HG03469 (cell line): Measurements from ENCODE around the gene NES.

Experiments used
- ATAC-seq: cut with Tn5 transposase; IDR thresholded peaks from one replicate; pipeline ENCODE4 v1.9.1; 2021; ENCODE audit warnings: mild to moderate bottlenecking, moderate library complexity, moderate number of reproducible peaks; ENCODE audit not compliant: unreplicated experiment

The NES gene, protein sequence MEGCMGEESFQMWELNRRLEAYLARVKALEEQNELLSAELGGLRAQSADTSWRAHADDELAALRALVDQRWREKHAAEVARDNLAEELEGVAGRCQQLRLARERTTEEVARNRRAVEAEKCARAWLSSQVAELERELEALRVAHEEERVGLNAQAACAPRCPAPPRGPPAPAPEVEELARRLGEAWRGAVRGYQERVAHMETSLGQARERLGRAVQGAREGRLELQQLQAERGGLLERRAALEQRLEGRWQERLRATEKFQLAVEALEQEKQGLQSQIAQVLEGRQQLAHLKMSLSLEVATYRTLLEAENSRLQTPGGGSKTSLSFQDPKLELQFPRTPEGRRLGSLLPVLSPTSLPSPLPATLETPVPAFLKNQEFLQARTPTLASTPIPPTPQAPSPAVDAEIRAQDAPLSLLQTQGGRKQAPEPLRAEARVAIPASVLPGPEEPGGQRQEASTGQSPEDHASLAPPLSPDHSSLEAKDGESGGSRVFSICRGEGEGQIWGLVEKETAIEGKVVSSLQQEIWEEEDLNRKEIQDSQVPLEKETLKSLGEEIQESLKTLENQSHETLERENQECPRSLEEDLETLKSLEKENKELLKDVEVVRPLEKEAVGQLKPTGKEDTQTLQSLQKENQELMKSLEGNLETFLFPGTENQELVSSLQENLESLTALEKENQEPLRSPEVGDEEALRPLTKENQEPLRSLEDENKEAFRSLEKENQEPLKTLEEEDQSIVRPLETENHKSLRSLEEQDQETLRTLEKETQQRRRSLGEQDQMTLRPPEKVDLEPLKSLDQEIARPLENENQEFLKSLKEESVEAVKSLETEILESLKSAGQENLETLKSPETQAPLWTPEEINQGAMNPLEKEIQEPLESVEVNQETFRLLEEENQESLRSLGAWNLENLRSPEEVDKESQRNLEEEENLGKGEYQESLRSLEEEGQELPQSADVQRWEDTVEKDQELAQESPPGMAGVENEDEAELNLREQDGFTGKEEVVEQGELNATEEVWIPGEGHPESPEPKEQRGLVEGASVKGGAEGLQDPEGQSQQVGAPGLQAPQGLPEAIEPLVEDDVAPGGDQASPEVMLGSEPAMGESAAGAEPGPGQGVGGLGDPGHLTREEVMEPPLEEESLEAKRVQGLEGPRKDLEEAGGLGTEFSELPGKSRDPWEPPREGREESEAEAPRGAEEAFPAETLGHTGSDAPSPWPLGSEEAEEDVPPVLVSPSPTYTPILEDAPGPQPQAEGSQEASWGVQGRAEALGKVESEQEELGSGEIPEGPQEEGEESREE (N-terminal part only)

DNA sequence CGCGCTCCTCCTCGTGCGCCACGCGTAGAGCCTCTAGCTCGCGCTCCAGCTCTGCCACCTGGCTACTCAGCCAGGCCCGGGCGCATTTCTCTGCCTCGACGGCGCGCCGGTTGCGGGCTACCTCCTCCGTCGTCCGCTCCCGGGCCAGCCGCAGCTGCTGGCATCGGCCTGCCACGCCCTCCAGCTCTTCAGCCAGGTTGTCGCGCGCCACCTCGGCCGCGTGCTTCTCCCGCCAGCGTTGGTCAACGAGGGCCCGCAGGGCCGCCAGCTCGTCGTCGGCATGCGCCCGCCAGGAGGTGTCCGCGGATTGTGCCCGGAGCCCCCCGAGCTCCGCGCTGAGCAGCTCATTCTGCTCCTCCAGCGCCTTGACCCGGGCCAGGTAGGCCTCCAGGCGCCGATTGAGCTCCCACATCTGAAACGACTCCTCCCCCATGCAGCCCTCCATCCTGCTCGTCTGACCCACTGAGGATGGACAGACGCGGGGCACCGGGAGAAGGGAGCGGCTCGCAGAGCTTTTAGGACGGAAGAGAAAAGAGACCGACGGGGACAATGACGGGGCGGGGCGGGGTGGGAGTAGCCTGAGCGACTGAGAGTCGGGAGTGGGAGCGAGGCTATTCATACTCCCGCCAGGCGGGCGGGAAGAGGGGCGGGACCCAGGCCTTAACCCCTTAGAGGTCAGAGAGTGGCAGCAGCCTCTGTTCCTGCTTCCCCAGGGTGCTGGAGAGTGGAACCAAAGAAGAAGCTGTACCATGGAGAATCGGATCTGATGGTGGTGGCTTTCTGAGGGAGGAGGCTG lies at the start of gene NES:
NES (minus strand) TSS at position 588 of the 796 bp plus-strand sequence; CDS start at position 445, 143 bp downstream.
- no peak for ATAC-seq

DNA sequence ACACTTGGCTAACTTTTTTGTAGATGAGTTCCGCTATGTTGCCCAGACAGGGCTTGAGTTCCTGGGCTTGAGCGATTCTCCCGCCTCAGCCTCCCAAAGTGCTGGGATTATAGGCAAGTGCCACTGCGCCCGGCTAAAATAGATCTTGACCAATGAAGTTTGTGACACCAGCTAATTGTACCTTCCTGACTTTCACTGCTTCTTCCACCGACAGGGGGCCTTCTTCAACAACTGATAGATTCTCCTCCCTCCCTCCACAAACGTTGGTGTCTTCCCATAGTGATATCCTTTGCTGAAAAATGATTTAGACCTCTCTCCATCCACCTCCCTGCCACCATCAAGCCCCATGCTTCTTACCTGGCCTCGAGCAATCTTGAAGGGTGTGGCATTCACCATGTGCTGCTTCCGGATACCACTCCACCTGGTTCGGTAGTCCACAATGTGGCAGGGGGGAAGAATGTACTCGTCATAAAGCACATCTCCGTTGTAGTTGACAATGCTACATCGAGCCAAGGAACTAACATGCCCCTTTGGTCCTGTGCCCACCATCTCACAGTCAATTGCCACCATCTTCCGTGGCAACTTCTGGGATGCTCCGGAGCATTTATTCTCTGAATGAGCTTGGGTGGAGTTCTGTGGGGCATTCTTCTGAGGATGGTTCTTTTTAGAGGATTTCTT lies 49.5 kb upstream of the NES start:
- ATAC-seq, result no peak

DNA sequence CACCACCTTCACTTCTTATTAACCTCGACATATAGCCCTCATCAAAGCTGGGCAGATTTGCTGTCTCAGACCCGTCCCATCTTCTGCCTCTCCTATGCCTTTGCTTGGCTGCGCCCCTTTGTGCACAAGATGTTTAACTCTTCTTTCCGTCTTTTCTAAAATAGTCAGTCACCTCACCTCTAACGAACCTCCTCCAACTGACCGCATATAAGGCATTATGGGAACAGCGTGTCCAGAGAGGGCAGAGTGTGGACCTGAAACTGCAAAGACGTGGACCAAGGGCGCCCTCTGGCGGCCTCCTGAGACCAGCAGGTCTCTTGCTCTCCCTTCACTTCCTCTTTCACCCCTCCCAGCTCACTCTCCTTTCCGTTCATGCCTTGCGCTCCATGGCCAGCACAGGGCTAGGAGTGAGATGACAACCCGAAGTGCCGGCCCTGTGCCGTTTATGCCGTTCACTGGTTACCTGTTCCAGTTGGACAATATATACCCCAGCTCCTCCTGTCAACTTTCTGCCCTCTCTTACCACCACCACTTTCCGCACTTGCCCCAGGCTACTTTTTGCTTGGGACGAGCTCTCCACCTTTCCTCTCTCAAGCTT lies 48.6 kb upstream of the NES start:
- no peak for ATAC-seq

DNA sequence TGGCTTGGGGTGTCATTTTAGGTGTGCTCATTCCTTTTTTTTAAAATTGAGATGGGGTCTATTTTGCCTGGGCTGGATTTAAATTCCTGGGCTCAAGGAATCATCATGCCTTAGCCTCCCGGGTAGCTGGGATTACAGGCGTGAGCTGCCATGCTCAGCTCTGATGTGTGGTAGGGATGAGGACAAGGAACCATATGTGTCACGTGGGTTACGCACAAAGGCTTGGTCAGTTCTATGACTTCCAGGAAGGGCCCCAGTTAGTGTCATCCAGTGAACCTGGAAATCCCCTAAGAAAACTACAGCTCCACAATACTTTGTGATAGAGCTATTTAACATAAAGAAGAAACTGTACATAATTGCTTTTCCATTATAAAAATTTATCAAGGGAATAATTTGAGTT lies 44.3 kb upstream of the NES start:
- no peak for ATAC-seq

DNA sequence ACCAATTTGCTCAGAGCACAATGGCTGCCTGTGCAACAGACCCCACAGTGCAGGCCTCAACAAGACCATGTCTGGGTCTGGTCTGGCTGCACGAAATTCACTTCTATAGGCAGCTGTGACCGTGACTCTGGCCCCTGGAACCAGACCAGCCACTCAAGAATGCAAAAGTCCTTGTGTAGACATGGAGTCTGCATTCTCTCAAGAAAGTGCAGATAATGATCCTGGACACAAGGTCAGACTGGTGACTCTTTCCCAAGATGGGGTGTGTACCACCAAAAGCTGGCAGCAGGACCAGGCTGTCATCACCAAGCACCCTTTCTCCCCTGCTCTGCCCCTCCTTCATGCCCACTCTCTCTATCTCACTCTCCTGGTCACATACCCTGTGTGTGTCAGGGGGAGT lies 43.9 kb upstream of the NES start:
- no peak for ATAC-seq

DNA sequence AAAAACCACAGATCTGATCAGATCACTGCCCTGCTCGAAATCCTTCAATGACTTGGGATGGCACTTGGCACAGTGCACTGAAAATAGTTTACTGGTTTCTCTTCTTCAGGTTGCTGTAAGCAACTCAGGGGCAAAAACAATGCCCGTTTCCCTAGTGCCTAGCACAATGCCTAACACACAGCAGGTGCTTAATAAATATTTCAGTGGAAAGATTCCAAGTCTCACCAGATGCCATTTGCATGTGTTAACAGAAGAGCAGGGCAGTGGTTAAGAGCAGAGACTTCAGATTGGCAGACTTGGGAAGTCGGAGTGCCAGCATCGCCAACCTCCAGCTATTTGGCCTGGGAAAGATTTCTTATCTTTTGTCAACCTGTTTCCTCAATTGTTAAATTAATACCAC lies 40.1 kb upstream of the NES start:
- no peak for ATAC-seq

DNA sequence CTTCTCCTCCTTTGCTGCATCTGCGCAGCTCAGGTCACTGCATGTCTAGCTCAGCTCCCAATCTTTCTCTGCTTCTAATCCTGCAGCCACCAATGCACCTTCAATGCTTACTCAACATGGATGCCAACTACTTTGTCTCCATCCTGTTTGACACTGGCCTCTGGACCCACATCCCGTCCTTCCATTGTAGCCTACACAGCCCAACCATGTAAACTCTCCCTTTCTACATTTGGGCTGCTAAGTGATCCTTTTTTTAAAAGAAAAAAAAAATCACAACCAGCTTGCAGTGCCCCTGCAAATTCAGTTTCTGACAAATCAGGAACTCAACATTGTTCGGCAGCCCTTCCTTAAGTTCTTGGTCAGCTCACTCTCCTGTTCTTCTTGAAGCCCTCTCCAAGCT lies 37.6 kb upstream of the NES start:
- ATAC-seq, result no peak

DNA sequence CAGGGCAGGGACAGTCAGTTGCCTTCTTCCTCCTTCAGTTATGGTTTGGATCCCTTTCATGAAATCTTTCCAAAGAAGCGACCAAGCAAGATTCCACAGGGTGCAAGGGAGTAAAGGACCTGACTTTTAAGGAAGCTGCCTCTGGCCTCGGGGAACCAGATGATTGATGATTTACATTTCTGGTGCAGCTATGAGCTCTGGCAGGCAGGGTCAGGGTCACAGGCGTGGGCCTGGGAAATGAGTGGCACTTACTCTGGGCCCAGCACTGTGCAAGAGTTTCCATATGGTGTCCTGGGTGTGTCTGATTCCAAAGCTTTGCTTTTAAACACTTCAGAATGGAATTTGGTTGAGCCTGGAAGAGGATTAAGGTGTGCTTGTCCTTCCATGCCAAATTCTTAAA lies 35.4 kb upstream of the NES start:
- ATAC-seq, result no peak

DNA sequence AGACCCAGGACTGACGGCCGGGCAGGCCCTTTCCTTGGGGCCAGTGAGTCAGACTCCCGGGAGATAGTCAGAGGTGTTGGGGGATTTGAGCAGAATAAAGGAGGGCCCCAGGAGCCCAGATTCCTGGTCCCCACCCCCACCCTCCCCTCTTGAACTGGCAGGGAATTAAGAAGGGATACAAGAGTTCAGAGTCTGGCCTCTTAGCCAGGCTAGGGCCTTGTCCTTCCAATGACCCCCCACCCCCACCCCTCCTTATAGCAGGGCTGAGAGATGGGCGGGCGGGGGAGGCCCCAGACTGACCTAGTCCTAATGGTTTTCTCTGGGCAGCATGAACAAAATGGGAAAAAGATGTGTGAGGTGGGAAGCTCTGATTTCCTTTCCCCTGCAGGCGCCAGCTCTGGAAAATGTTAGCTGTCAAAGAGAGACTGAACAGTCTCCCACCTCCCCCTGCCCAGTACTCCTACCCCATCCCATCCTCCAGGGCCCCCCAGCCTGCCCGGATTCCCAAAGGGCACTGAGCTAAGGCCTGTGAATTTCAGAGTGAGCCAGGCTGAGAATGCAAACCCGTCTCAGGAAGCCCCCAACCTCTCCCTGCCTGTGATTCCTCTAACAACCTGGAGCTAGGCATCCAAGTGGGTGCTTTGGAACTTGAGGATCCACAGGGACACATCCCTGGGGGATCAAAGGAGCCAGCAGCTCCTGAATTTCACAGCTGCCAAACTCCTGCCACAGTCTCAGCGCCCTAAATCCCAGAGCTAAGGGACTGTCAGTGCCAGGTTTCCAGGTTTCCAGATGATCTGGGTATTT lies 34.0 kb upstream of the NES start:
- ATAC-seq, result no peak

DNA sequence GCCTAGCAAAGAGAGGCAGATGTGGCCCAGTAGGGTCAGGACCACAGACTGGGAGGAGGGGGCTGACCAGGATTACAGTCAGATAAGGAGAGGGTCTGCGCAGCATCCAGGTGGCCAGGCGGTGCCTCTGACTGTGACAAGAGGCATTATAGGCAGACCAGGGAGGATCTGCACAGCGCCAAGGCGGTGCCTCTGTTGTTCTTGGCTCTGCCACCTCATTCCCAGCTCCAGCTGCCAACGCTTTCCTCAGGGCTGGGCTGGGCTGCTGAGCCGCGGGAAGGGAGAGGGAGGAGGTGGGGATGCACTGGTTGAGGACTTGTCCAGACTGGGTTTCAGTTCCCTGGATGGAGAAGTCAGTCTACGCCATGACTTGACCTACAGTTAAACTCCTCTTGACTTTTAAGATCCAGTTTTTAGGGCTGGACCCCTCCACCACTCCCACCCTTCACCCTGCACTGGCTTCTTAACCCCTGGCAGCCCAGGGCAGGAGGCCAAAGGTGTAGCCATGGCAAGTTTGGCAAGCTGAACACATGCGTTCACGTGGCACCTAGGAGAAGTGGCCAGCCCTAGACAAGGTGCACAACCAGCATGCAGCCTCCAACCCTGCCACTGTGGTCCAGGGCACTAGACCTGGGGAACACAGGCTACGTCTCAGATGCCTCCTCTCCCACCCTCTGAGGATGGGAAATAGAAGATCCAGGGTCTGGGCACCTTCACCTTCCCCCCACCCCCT lies 32.7 kb upstream of the NES start:
- no peak for ATAC-seq

DNA sequence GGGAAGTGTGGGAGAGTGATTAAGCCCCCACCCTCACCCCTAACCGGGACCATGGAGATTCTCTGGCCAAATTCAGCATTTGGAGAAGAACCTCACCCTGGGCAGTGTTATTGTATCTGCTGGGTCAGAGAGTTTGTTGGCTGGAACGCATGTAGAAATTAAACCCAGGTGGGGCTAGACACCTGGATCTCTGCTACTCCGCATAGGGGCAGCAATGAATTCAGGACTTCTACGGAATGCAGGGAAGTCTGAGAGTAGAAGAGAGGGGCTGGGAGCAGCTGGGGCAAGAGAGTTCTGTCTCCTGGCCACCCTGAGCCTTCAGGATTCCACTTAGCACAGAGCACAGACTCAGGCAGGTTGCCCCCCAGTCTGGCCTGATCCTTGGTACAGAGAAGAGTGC lies 31.8 kb upstream of the NES start:
- ATAC-seq, result no peak

DNA sequence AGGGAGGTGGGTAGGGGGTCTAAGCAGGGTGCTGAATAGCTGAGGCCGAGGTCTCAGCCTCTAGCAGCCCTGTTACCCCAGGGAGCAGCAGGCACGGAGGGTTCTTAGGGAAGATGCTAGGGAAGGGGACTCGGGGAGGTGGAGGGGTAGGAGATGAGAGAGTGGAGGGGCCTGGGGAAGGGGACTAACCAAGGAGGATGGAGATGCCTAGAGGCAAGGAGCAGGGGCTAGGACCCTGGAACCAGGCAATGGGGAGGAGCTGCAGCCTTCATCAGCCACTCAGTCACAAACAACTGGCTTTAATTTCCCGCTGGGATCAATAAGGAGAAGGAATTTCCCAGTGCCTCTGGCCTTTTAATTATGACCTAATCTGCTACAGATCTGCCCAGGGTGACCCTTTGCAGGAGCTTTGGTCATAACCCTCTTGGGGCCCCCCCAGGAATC lies 31.0 kb upstream of the NES start:
- no peak for ATAC-seq

DNA sequence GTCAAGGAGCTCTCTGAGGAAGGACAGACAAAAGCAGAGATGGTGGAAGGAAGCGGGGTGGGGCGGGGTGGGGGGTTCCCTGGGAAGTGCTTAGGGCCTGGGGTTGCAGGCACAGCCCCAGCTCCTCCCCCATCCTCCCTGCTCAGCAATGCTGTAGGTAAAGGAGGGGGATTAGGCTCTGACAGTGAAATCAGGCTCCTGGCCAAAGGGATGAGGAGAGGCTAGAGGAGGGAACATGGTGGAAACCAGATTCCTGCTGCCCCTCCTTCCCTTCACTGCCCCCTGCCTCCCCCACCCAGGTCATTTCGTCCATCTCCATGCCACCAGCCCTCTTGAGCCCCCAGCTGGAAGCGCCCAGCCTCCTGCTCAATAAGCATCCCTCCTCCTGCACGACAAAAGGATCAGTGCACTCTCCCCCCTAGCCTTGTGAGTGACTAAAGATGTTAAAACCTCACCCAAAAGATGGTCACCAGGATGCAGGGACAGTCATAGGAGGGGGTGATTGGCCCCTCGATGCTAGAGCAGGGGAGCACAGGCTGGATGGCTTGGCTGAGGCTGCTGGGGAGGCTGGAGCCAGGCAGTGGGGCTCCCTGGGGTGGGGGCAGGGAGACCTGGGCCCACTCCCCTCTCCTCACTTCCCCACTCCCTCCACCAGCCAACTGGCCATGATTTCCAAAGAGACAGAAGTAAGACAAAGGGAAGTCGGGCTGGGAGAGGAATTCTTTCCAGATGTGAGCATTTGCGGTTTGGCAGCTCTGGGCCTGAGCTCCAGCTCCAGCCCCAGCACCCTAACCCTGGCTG lies 30.4 kb upstream of the NES start:
- no peak for ATAC-seq

DNA sequence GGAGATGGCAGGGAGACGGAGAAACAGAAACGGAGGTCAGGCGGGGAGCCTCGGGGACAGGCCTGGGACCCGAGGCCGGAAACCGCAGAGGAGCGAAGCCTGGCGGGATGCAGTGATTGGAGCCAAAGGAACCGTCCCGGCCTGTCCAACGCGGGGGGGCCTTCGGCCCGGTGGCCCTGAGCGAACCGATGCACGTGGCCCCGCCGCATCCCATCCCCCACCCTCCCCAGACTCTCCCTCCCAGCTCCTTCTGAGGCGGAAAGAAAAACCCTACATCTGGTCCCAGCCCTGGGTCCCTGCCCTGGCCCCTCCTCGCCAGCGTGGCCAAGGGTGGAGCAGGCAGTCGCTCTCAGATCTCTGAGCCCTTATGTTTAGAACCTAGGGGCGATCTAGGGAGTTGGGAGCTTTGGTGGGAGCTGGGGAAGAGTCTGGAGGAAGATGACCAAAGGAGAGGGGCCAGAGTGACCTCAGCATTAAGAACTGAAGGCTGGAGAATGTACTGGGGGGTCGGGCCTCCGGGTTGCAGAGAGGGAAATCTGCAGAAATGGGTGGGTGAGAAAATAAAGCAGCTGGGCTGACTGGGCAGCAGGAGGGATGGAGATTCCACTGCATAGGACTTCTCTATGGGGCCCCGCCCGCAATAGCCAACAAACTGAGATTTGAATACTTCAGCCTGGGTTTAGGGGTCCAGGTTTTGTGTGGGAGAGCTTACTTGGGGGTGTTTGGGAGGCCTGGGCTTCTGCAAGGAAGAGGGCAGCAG lies 29.6 kb upstream of the NES start:
- no peak for ATAC-seq

DNA sequence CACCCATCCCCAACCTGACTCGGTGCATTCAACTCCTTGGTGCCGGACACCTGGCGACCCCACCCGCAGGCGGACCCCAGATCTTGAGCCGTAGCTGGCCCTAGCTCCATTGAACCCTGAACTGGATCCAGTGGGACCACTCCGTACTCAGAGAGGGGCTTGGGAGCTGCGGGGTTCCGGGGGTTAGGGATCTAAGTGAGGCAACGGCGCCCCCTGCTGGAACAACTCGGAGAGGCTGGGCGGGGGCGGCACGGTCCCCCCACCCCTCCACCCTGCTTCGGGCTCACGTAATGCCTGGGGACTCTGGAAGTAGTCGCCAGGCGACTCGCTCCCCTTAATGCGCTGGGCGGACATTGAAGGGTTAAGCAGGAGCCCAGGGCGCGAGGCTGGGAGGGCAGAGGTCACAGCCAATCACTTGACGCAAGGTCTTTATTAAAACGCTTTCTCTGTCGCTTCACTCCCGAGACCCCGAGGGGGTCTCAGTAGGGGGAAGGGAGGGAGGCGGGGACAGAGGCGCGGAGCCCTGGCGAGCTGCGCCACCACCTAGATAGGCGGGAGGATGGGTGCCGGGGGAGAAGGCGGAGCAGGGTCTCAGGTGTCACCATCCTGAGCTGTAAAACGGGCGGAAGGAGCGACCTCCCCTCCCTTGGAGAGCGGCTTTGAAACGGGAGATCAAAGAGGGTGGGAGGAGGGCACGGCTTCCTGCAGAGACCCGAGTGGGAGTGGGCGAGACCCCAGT lies 28.9 kb upstream of the NES start:
- ATAC-seq, result no peak
